Measurements from ENCODE around the gene ZNF69. TPM values are rescaled to one million over a fixed set of nuclear protein-coding genes. Genes with fewer than 3 reads are reported as not detected.
"Not testable (repeated sequence)": the region's sequence is repeated elsewhere in the genome, so short reads cannot be mapped to it uniquely, and the experiment has no call there.

The ZNF69 gene
- total RNA-seq, 1 experiment from 2014 or later, result 4.4 TPM

GRCh38 chr19:11941361-11941887 is 53.8 kb downstream of the ZNF69 start:
- H3K4me3 ChIP-seq, result not testable (repeated sequence)
- peaks cover 17% of the 10 kb centered on the region for H3K79me2 ChIP-seq (ENCODE audit: low read depth)

DNA sequence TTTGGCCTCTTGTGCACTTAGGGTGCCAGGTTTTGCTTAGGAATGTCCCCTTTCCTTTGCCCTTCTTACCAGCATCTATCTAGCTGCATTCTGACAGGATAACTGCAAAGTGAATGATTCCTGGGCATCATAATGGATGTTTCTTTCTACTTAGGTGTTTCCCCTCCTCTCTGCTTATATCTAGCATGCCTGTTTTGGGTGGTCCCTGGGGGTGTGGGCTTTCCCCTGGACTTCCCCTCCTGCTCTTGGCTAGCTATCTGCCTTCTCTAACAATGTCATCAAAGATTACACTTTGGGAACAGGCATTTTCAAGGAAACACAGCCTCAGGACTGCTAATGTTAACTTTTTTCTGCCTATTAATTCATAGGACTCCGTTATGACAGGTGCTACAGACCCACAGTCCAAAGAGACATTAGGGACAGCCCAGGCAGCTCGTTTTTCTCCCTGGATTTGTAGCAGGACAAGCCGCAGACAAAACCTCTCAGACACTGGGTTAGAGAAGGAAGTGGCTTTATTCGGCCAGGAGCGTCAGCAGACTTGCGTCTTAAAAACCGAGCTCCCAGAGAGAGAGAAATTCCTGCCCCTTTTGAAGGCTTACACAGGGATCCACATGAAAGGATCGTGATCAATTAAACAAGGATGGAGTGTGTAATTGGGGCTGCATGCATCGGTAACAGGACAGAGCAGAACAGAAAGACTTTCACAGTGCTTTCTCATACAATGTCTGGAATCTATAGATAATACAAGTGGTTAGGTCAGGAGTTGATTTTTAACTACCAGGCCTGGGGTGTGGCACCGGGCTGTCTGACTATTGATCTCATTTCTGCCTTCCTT is 54.6 kb downstream of the ZNF69 start:
- no peaks in the 10 kb centered on the region for H3K4me1 ChIP-seq (replicated peaks; ENCODE audit: insufficient read depth)
- H3K4me2 ChIP-seq, result no peak overlapping the region
- no peak overlapping the region for H2AFZ ChIP-seq
- POLR2A ChIA-PET (ENCODE audit: unreplicated experiment), result no interaction called here
- no peaks in the 10 kb centered on the region for H4K20me1 ChIP-seq (ENCODE audit: insufficient read depth)
- DNase-seq, result no peak
- H3K27me3 ChIP-seq (ENCODE audit: insufficient read depth, low read depth), result no peaks in the 10 kb centered on the region
- no peak overlapping the region for H3K4me3 ChIP-seq
- no peak overlapping the region for H3K27ac ChIP-seq
- TF ChIP-seq EZH2 (IDR thresholded peaks at IDR 0.05; ENCODE audit: low read depth), result no peak
- TF ChIP-seq, protein P1, sequence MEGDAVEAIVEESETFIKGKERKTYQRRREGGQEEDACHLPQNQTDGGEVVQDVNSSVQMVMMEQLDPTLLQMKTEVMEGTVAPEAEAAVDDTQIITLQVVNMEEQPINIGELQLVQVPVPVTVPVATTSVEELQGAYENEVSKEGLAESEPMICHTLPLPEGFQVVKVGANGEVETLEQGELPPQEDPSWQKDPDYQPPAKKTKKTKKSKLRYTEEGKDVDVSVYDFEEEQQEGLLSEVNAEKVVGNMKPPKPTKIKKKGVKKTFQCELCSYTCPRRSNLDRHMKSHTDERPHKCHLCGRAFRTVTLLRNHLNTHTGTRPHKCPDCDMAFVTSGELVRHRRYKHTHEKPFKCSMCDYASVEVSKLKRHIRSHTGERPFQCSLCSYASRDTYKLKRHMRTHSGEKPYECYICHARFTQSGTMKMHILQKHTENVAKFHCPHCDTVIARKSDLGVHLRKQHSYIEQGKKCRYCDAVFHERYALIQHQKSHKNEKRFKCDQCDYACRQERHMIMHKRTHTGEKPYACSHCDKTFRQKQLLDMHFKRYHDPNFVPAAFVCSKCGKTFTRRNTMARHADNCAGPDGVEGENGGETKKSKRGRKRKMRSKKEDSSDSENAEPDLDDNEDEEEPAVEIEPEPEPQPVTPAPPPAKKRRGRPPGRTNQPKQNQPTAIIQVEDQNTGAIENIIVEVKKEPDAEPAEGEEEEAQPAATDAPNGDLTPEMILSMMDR (conservative IDR thresholded peaks at IDR 0.05), result no peak
- CTCF ChIA-PET, result no interaction called here
- peaks cover 71% of the 10 kb centered on the region for H3K9me3 ChIP-seq (ENCODE audit: insufficient read depth, low read depth)
- no TSS peak for BruUV-seq (replicated peaks)
- intact Hi-C loops (cut with micrococcal nuclease; ENCODE audit: unreplicated experiment), result no loop called here
- no peaks in the 10 kb centered on the region for H3F3A ChIP-seq (ENCODE audit: insufficient read depth, low read depth)
- no peaks in the 10 kb centered on the region; the same call in 1 of the 2 replicates for H3K9me2 ChIP-seq (ENCODE audit: insufficient read depth)
- H3K79me2 ChIP-seq (ENCODE audit: low read depth), result peaks cover 12% of the 10 kb centered on the region
- H3K36me3 ChIP-seq (ENCODE audit: low read depth), result peaks cover 72% of the 10 kb centered on the region

More at GRCh38 chr19:11941361-11941887, 53.8 kb downstream of the ZNF69 start:
- POLR2A ChIA-PET (ENCODE audit: unreplicated experiment); DNase-seq; CTCF ChIA-PET; H3K4me1 ChIP-seq (replicated peaks; ENCODE audit: insufficient read depth); H3F3A ChIP-seq (ENCODE audit: insufficient read depth, low read depth); H2AFZ ChIP-seq; H3K27me3 ChIP-seq (ENCODE audit: insufficient read depth, low read depth); H4K20me1 ChIP-seq (ENCODE audit: insufficient read depth); H3K4me2 ChIP-seq; H3K27ac ChIP-seq; intact Hi-C loops (cut with micrococcal nuclease; ENCODE audit: unreplicated experiment); H3K9me2 ChIP-seq (ENCODE audit: insufficient read depth); BruUV-seq (replicated peaks): not testable (repeated sequence)
- H3K36me3 ChIP-seq (ENCODE audit: low read depth), result peaks cover 64% of the 10 kb centered on the region
- H3K9me3 ChIP-seq (ENCODE audit: insufficient read depth, low read depth), result peaks cover 72% of the 10 kb centered on the region

- intact Hi-C loops (cut with micrococcal nuclease; ENCODE audit: unreplicated experiment), result no loop called here
- peaks cover 8% of the 10 kb centered on the region for H3K79me2 ChIP-seq (ENCODE audit: low read depth)
- no peaks in the 10 kb centered on the region for H3K27me3 ChIP-seq (ENCODE audit: insufficient read depth, low read depth)
- BruUV-seq (replicated peaks), result no TSS peak
- H3F3A ChIP-seq (ENCODE audit: insufficient read depth, low read depth), result no peaks in the 10 kb centered on the region; the same call in 1 of the 2 replicates
- DNase-seq, result no peak
- no peak overlapping the region for H3K4me3 ChIP-seq
- peaks cover 75% of the 10 kb centered on the region for H3K36me3 ChIP-seq (ENCODE audit: low read depth)
- H3K4me1 ChIP-seq (replicated peaks; ENCODE audit: insufficient read depth), result no peaks in the 10 kb centered on the region
- no peaks in the 10 kb centered on the region for H4K20me1 ChIP-seq (ENCODE audit: insufficient read depth)
- no peak overlapping the region for H2AFZ ChIP-seq
- H3K4me2 ChIP-seq, result no peak overlapping the region
- no peaks in the 10 kb centered on the region for H3K9me2 ChIP-seq (ENCODE audit: insufficient read depth)
- no peak overlapping the region for H3K27ac ChIP-seq
- CTCF ChIA-PET, result no interaction called here
- H3K9me3 ChIP-seq (ENCODE audit: insufficient read depth, low read depth), result peaks cover 70% of the 10 kb centered on the region
- TF ChIP-seq EZH2 (IDR thresholded peaks at IDR 0.05; ENCODE audit: low read depth), result no peak
- TF ChIP-seq, protein P1 (conservative IDR thresholded peaks at IDR 0.05), result no peak
- POLR2A ChIA-PET (ENCODE audit: unreplicated experiment), result no interaction called here
These were observed 55.2 kb downstream of the ZNF69 start for GRCh38 chr19:11942843-11943108.
